H1 (cell line): ENCODE data around the gene UBAP2L. TPM values are rescaled to one million over a fixed set of nuclear protein-coding genes. Genes with fewer than 3 reads are reported as not detected.

ENCODE experiments used
- ATF2 ChIP-seq: IDR thresholded peaks from 2 replicates; pipeline ENCODE4 v1.6.1; 2012; ENCODE audit warnings: low read length, inconsistent platforms
- CTCF ChIP-seq, 3 experiments: IDR thresholded peaks; 1 replicate in 2 of 3; 2 replicates in 1 of 3; pipeline versions ENCODE4 v1.5.1 to v1.6.1; 2011; ENCODE audit warnings: low read length in 3 of 3, mild to moderate bottlenecking in 3 of 3, inconsistent platforms in 2 of 3, low read depth in 1 of 3, moderate library complexity in 1 of 3; ENCODE audit not compliant: insufficient read depth in 1 of 3; ENCODE audit errors: control extremely low read depth in 1 of 3
- KDM4A ChIP-seq: IDR thresholded peaks from one replicate; pipeline ENCODE4 v1.7.1; 2012; ENCODE audit warnings: low read depth, mild to moderate bottlenecking, moderate library complexity, low read length, inconsistent platforms; ENCODE audit not compliant: severe bottlenecking
- POLR2AphosphoS5 ChIP-seq: IDR thresholded peaks from 2 replicates; pipeline ENCODE4 v1.6.1; 2011; ENCODE audit warnings: low read depth, low read length
- POU5F1 ChIP-seq: IDR thresholded peaks from 2 replicates; pipeline ENCODE4 v1.6.1; 2011; ENCODE audit warnings: low read depth, mild to moderate bottlenecking, low read length, moderate library complexity
- polyA plus RNA-seq, 7 experiments: library from polyadenylated mRNA; depleted of rRNA in 3 of 7; stranded (reverse) in 5 of 7; unstranded in 2 of 7; fragments of >200 nt in 5 of 7; fragments of 200-250 nt in 2 of 7; gene quantifications; 1 replicate in 5 of 7; 2 replicates in 1 of 7; 4 replicates in 1 of 7; pipeline versions ENCODE4 v1.2.1 to v1.2.3, GENCODE V29; 2011 to 2013; ENCODE audit warnings: missing spikeins in 2 of 7, mixed read lengths in 2 of 7
- total RNA-seq: library from RNA; stranded (reverse); fragmentation: NEBNext Ultra II Directional; extraction: Animal tissue kit (Norgen Biotek cat#: 25700); gene quantifications from 2 replicates; pipeline ENCODE4 v1.2.1, GENCODE V29; 2021

Gene UBAP2L
- total and polyA plus RNA-seq, 2 of the 8 experiments (the other 6 are each of a cell fraction or from before 2014, with no cell fraction given) = 254 to 349 TPM

- TF ChIP-seq CTCF (IDR thresholded peaks at IDR 0.05; ENCODE audit: control extremely low read depth in 1 of 3, insufficient read depth in 1 of 3, low read depth in 1 of 3, low read length in 3 of 3) (no peak), ATF2 (no peak), KDM4A (no peak), POU5F1 (no peak), POLR2AphosphoS5 (no peak)
- TF ChIP-seq, all 59 proteins: peak for 0
These were observed 67.9 kb downstream of the UBAP2L start (continued) for GRCh38 chr1:154288661-154289060.
